GM12801 (cell line): Measurements from ENCODE around the gene CLPTM1L.

ENCODE experiments used
- CTCF ChIP-seq: IDR thresholded peaks from one replicate; pipeline ENCODE4 v1.5.1; 2011; ENCODE audit warnings: control low read depth; ENCODE audit not compliant: insufficient read length; ENCODE audit errors: extremely low read depth

CLPTM1L gene

GRCh38 chr5:1390333-1390732 lies 45.4 kb upstream of the CLPTM1L start:
- no peak for TF ChIP-seq CTCF

- TF ChIP-seq CTCF: no peak
Observed at GRCh38 chr5:1388383-1388967, 43.6 kb upstream of the CLPTM1L start.

- no peak for TF ChIP-seq CTCF
Observed at GRCh38 chr5:1387876-1388275, 43.0 kb upstream of the CLPTM1L start.

GRCh38 chr5:1387059-1387755 lies 42.3 kb upstream of the CLPTM1L start:
- TF ChIP-seq CTCF: no peak

- no peak for TF ChIP-seq CTCF
Observed at GRCh38 chr5:1386274-1386717, 41.4 kb upstream of the CLPTM1L start.

GRCh38 chr5:1385395-1386273 lies 40.7 kb upstream of the CLPTM1L start:
- no peak for TF ChIP-seq CTCF

GRCh38 chr5:1384521-1384920 lies 39.6 kb upstream of the CLPTM1L start:
- no peak for TF ChIP-seq CTCF
